Coronary artery (tissue), 2 donors: ENCODE measurements around the gene ETV6.

Experiments used
- DNase-seq: peaks from one replicate; pipeline ENCODE4 v3.0.0-alpha.2; 2017; ENCODE audit warnings: low spot score
- H3K27ac ChIP-seq, 2 donors: fragments of 200-600 bp; sonication (generic); one replicate each; pipeline ENCODE4 v1.5.1; 2016 to 2019
- H3K4me3 ChIP-seq: fragments of 200-600 bp; sonication (generic); 2 replicates; pipeline ENCODE4 v1.5.1; 2016; ENCODE audit warnings: mild to moderate bottlenecking, moderate library complexity
- CTCF ChIP-seq: fragments of 200-600 bp; sonication (generic); IDR thresholded peaks from one replicate; pipeline ENCODE4 v1.5.1; 2019; ENCODE audit warnings: antibody characterized with exemption

The ETV6 gene

GRCh38 chr12:11697670-11698387 is 48.4 kb downstream of the ETV6 start:
- Histone ChIP-seq H3K4me3 (no peak overlapping the region), H3K27ac (peak overlapping the region; percentile 3 to 56)
- TF ChIP-seq CTCF: no peak
- DNase-seq: no peak

- Histone ChIP-seq H3K27ac (peak overlapping the region in 1 of 2 donors; percentile 56), H3K4me3 (no peak overlapping the region)
- DNase-seq: no peak
- TF ChIP-seq CTCF: no peak
These were observed 49.3 kb downstream of the ETV6 start for GRCh38 chr12:11698729-11699128.

GRCh38 chr12:11701433-11701832 is 52.0 kb downstream of the ETV6 start:
- no peak for TF ChIP-seq CTCF
- Histone ChIP-seq H3K4me3 (no peak overlapping the region), H3K27ac (peak overlapping the region in 1 of 2 donors; percentile 32)
- DNase-seq: no peak

DNA sequence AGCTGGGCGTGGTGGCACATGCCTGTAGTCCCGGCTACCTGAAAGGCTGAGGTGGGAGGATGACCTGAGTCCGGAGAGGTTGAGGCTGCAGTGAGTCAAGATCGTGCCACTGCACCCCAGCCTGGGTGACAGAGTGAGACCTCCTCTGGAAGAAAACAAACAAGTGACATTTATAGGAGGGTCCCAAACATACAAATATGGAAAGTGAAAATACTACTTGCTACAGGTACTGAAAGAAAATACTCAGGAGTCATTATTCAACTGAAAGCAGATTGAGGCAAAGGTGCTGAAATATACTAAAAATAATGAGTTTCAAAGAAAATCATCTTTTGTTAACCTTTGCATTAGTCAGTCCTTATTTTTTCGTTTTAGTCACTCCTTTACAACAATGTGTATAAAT is 53.5 kb downstream of the ETV6 start:
- no peak for TF ChIP-seq CTCF
- no peak for DNase-seq
- H3K4me3 ChIP-seq: no peak overlapping the region
- H3K27ac ChIP-seq: no peak overlapping the region

DNA sequence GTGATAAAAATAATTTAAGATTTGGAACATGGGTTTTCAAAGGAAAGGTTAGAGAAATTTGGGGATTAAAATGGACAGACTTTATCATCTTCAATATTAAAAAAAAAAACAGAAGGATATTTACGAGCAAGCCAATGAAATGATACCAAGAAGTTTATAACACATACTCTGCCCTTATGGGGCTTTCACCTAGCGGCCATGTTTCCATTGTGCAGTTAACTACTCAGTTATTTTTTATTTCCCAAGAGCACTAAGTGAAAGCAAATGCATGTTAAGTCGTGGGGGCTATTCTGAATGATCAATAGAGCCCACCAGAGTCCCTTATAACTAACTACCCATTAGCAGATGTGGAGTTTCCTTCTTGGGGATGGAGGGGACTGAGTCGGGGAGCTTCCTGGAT is 53.9 kb downstream of the ETV6 start:
- no peak overlapping the region for H3K4me3 ChIP-seq
- DNase-seq: no peak
- no peak overlapping the region for H3K27ac ChIP-seq
- no peak for TF ChIP-seq CTCF

GRCh38 chr12:11704089-11704488 is 54.6 kb downstream of the ETV6 start:
- no peak for TF ChIP-seq CTCF
- Histone ChIP-seq H3K27ac (peak overlapping the region; percentile 3 to 28), H3K4me3 (no peak overlapping the region)
- DNase-seq: no peak

- no peak for DNase-seq
- Histone ChIP-seq H3K27ac (peak overlapping the region; percentile 3 to 74), H3K4me3 (no peak overlapping the region)
- TF ChIP-seq CTCF: no peak
These were observed 55.5 kb downstream of the ETV6 start for GRCh38 chr12:11705010-11705409.
